Ramos (cell line): ENCODE results near the gene RPP25L.
"Not testable (repeated sequence)": the region's sequence is repeated elsewhere in the genome, so short reads cannot be mapped to it uniquely, and the experiment has no call there.

Experiments used
- in situ Hi-C: fragments of 300-500 bp; cut with MboI; formaldehyde crosslinking; loops from one replicate; pipeline ENCODE4 v1.14.3; 2022; ENCODE audit warnings: low sequenced_read_pairs; ENCODE audit not compliant: unreplicated experiment

RPP25L gene

DNA sequence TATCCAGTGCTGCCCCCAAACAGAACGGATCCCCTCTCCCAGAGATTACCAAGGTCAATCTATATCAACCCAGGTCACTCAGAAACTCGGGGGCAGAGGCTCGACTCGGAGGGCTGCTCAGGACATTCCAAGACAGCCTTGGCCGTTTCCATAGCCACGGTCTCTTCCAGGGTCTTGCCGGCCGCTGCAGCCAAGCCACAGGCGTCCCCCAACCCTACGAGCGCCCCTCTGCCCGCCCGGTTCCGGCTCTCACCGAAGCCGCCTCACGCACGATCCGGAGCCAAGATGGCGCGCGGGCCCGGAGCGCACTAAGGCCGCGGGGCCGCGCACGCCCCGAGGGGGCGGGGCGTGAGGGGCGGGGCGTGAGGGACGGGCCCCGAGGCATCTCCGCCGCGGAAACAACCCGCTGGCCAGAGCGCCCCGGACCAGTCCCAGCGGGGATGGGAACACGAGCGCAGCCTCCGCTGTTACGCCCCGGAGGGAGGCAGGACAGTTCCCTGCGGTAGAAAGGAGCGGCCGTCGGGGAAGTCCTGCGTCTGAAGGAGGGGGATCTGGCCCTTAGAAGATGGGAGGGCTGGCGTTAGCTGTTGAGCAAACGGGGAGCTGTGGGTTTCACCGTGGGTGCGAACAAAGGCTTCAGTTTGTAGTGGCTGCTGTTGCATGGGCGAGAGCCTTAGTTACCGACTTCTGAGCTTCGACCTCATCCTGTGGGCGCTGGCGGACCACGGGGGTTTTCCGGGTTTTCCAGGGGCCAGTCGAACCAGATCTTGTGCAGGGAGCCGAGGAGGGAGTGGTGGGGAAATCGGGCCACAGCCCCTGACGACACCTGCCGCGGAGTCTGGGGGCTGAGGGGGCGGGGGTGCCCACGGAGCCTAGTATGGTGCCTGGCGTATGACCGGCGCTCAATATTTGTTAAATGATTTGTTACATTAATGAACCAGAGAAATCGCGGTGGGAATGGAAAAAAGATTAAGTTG is at the start of gene RPP25L:
RPP25L (minus strand) TSS at position 287 of the 977 bp plus-strand sequence. CDS start 801 bp downstream, outside the sequence.
- in situ Hi-C loops, result no loop called here

DNA sequence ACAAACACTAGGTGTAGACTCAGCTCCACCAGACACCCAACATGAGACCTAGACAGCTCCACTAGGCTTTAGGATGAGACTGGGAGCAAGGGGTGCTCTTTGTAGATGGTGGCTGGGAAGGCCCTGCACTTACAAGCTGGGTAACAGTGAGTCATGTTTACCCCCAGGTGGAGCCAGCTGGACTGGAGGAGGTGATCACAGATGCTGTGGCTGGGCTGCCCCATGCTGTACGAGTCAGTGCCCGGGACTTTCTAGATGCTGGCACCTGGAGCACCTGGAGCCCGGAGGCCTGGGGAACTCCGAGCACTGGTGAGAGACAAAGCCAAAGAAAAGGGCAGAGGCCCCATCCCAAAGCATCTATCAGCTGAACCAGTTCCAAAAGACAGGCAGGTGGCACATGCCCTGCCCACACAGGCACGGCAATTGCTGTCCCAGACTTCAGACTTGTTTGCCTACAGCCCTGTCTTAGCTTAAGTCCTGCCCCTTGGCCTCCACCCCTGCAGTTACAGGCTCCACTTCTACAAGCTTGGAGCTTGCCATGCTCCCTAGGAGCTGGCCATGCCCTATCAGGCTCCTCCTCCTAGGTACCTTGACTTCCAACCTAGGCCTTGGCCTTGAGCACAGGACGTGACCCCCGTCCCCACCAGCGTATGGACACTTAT is 47.8 kb upstream of the RPP25L start:
- in situ Hi-C loops, result no loop called here

GRCh38 chr9:34658461-34658860 is 46.6 kb upstream of the RPP25L start:
- in situ Hi-C loops, result no loop called here

DNA sequence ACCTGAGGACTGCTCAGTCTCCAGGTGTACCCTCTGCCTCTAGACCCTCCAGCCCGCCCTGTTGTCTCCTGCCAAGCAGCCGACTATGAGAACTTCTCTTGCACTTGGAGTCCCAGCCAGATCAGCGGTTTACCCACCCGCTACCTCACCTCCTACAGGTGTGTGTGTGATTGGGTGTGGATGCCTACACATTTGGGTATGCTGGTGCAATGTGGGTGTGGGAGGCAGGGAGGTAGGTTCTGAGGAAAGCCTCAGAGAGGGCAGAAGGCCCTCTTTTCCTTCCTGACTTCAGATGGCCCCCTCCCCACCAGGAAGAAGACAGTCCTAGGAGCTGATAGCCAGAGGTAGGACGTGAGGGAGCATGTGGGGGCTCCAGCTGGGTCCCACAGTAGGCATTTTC is 45.1 kb upstream of the RPP25L start:
- in situ Hi-C loops, result no loop called here

DNA sequence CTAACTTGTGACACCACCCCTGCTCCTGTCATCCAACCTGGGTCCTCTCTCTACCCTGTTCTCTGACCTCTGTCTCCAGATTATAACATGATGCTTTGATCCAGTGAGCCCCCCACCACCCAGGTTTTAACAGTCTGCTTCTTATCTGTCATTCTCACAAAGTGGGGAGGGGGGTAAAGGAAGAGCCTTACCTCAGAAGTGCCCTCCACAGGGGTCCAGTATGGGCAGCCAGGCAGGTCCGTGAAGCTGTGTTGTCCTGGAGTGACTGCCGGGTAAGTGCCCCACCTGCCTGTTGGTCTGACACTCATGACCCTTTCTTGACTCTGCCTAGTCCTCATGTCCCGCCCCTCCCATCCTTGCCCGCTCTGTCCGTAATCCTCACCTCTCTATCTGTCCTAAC is 43.5 kb upstream of the RPP25L start:
- in situ Hi-C loops, result no loop called here

DNA sequence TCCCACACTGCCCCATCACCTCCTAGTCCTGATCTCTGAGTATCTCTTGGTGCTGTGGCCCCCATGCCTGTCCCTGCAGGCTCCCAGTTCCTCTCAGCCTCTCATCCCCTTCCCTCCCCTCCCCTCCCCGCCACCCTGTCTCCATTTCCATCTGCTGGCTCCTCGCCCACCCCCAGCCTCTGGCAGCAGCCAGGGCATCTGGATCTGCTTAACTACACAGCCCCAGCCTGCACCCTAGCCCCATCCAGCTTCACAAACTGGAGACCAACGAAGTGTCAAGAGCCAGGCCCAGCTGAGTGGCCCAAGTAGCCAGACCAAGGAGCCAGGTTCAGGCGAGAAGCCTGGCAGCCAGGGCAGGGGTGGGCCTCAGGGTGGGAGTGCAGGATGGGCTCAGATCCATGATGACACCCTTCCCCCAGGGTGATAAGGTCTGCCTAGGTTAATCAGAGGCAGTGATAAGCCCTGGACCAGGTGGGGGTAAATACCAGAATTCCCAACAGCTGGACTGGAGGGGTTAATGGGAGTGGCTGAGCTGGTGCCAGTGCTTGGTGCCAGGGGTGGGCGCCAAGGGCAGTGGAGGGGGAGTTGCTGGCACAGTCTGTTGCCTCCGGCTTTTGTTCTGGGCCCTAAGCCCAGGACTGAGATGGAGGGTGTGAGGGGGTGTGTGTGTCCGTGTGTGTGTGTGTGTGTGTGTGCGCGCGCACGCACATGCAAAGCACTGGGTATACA is 42.6 kb upstream of the RPP25L start:
- in situ Hi-C loops, result no loop called here

- in situ Hi-C loops, result no loop called here
These were observed 41.5 kb upstream of the RPP25L start for GRCh38 chr9:34653151-34654072.

DNA sequence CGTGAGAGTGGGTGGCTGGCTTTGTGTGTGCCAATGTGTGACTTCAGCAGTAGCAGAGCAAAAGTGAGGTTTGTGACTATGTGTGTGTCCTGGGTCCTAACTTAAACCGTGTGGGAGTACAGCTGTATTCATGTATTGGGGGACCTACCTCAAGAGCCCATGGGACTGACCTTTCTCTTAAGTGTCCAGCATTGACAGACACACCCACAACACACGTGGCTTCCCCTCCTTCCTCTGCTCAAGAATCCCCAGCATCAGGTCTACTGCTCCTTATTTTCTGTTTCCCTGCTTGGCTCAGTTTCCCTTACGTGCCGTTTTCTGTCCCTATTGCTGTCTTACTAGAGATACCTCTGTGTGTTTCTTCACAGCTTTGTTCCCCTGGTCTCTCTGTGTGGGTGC is 40.7 kb upstream of the RPP25L start:
- in situ Hi-C loops, result no loop called here

DNA sequence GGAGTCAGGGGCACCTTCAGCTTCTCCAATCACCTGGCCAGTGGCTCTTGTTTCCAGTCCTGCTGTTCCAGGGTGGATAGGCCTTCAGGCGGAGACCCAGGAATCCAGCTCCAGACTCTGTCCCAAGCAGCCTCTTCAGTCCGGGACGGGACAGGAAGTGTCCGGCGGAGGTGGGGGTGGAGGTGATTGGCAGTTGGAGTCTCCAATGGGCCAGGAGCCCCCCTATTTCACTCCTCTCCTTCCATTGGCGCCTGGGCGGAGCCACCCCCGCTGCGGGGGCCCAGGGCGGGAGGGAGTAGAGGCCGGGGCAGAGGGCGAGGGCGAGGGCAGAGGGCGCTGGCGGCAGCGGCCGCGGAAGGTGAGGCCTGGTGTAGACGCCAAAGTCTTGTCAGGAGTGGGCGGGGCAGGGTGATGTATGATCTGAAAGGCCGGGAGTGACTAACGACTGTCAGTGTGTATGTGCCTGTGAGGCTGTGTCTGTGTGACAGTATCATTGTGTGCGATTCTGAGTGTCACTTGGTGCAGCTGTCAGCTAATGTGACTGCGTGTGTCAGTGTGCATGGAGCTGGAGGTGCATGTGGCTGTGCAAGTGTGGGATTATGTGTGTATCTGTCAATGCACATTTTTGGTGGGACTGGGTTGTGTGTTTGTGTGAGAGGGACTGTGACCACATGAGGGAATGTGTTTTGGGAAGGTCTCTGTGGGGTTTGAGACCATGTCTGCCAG is 40.1 kb upstream of the RPP25L start, which contains the start of gene IL11RA:
IL11RA (plus strand) TSS at position 310 of the 726 bp plus-strand sequence. CDS start 3,033 bp downstream, outside the sequence.
- in situ Hi-C loops, result no loop called here

DNA sequence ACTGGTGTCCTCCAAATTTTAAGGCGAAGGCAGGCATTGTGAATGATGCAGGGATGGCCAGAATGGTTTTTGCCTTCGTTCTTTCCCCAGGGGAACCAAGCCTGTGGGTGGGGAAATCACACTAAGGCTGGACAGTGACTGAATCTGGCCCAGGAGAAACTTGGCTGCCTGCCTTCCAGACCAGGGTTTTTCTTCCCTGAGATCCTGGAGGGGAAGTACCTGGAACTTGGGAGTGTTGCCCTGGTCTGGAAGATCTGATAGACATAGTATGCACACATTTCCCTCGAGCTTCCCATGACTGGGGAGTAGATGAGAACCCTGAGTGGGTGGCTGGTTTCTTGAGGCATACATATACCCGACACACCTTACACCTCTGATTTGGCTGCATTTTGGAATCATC is 39.4 kb upstream of the RPP25L start:
- in situ Hi-C loops, result no loop called here

DNA sequence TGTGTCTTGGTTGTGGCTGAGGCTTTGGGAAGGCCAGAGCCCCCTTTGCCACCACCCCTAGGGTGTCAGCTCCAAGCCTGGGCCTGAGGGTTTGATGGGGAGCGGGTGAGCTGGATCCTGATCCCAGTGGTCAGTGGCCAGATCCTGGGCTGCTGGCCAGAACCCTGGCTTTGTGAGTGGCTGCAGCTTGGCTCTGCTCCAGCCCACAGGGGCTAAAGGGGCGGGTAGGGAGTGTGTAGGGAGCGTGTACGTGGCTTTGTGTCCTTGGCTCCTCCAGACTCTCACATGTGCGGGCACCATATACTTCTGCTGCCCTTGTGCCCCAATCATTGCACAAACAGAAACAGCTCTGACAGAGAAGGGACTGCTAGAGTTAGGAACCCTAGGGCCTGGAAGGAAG is 38.9 kb upstream of the RPP25L start:
- in situ Hi-C loops, result no loop called here

- in situ Hi-C loops, result no loop called here
These were observed 36.8 kb upstream of the RPP25L start for GRCh38 chr9:34648673-34649072.

DNA sequence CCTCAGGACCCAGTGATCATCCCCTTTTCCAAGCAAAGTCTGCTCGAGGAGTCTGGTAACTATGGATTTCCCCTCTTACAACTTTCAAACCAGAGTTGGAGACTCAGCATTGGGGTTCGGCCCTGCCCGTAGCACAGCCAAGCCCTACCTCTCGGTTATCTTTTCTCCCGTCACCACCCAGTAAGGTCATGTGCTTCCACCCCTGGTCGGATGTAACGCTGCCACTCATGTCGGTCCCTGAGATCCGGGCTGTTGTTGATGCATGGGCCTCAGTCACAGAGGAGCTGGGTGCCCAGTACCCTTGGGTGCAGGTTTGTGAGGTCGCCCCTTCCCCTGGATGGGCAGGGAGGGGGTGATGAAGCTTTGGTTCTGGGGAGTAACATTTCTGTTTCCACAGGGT is 35.8 kb upstream of the RPP25L start:
- in situ Hi-C loops, result no loop called here

- in situ Hi-C loops, result no loop called here
These were observed 35.1 kb upstream of the RPP25L start for GRCh38 chr9:34647084-34647403.

DNA sequence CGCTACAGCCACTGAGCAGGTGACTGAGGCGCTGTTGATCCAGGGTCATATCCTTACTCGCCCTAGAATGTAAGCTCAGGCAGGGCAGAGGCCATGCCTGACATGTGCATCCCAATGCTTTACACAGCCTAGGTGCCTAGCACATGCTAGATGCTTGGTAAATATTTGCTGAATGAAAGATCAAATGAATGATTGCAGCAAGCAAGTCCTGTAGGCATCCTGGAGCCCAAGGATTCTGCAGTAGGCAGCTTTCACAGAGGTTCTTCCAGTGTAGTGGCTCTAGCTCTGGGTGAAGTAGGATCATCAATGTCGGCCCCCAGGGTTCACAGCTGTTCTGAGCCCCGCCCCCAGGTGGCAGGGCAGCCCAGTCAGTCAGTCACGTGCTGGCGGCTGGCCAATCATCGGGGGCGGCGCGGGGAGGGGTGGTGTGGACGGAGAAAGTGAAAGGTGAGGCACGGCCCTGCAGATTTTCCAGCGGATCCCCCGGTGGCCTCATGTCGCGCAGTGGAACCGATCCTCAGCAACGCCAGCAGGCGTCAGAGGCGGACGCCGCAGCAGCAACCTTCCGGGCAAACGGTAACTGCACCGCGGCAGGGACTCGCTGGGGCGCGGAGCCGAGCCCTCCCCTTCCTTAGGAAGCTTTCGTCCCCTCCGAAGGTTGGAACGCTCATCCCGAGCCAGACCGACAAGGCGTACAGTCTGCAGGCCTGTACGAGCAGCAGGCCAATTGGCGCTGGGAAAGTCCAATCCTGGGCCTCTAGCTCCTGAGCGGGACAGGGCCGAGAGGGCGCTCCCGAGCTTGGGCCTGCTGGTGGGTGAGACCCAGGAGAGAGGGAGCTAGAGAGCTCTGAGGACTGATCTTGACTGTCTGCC is 34.5 kb upstream of the RPP25L start, which contains the start of gene GALT:
GALT (plus strand) TSS at position 465 of the 873 bp plus-strand sequence; CDS start at position 495, 30 bp downstream.
- in situ Hi-C loops, result no loop called here

DNA sequence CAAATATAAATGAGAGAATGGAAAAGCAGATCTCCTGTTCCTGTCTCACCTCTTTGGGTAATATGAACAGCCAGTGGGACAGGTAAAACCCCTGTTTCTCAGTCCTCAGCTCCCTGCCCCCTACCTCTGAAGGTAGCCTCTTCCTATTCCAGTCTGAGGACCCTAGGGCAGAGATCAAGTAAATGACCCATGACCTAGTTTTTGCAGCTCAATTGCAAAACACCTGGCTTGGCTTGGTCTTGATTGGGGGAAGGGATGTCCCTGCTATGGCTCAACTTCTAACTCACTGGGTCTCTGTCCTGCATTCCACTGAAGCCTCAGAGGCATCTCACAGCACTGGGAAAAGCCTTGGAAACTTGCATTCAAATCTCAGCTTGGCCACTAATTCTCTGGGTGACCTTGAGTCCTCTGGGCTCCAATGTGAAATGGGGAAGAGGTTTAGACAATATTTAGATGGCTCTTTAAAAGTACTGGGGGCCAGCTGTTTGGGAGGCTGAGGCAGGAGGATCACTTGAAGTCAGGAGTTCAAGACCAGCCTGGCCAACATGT is 32.9 kb upstream of the RPP25L start:
- in situ Hi-C loops, result no loop called here

DNA sequence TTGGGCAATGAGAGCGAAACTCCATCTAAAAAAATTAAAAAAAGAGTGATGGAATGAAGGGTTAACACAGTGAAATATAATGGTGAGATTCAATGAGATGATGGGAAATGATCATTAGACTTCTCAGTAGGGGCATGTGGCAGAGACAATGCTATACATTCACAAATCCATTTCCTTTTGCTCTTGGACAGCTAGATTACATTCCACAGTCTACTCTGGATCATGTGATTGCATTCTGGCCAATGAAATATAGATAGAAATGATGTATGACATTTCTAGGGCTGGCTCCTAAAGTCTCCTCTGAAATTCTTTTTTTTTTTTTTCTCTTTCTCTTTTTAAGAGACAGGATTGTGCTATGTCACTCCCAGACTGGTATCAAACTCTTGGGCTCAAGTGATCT is 30.8 kb upstream of the RPP25L start:
- in situ Hi-C loops, result no loop called here

DNA sequence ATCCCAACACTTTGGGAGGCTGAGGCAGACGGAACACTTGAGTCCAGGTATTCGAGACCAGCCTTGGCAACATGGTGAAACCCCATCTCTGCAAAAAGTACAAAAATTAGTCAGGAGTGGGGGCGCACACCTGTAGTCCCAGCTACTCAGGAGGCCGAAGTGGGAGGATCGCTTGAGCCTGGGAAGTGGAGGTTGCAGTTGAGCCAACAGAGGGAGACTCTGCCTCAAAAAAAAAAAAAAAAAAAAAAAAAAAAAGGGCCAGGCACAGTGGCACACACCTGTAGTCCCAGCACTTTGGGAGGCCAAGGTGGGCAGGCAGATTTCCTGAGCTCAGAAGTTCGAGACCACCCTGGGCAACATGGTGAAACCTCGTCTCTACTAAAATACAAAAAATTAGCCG is 27.4 kb upstream of the RPP25L start:
- in situ Hi-C loops, result not testable (repeated sequence)
